ENCODE results near the gene SP1. TPM values are rescaled to one million over a fixed set of nuclear protein-coding genes. Genes with fewer than 3 reads are reported as not detected.
A peak's percentile ranks its signal among the peaks of the same experiment; 100 is the strongest.
"Not testable (repeated sequence)": the region's sequence is repeated elsewhere in the genome, so short reads cannot be mapped to it uniquely, and the experiment has no call there.

SP1 gene
- total RNA-seq, 2 experiments from 2014 or later = 67.2 to 70.3 TPM

GRCh38 chr12:53441040-53441833, 61.3 kb downstream of the SP1 start, which contains the start of gene PRR13:
PRR13 (plus strand) TSS chr12:53441734; CDS start chr12:53442715, 981 bp downstream.
- Mint-ChIP-seq H3K36me3 (ENCODE audit: low read depth) (peaks cover 30% of the 10 kb centered on the region), H3K27me3 (no peaks in the 10 kb centered on the region), H3K4me1 (ENCODE audit: low read depth) (peaks cover 34% of the 10 kb centered on the region), H3K9me3 (no peaks in the 10 kb centered on the region), H3K27ac (peak within 1 kb of the TSS; percentile 96), H3K4me3 (peak within 1 kb of the TSS; percentile 97)
- ATAC-seq (peak; percentile 98), DNase-seq (peak; percentile 100)
- intact Hi-C loops (cut with micrococcal nuclease) = no loop called here
- CTCF ChIA-PET = interaction anchor here (0.7 to 2.5 kb wide), 9 partner anchors 10 to 120 kb away, joined by 3 to 9 read pairs (median 4); partner anchors contain the start of genes AAAS and TARBP2
- POLR2A ChIA-PET = interaction anchor here (0.6 to 1.6 kb wide), 14 partner anchors 10 to 196 kb away, joined by 3 to 6 read pairs (median 3); no protein-coding TSS in a partner anchor
- no peak for TF ChIP-seq CTCF (IDR thresholded peaks at IDR 0.05)

DNA sequence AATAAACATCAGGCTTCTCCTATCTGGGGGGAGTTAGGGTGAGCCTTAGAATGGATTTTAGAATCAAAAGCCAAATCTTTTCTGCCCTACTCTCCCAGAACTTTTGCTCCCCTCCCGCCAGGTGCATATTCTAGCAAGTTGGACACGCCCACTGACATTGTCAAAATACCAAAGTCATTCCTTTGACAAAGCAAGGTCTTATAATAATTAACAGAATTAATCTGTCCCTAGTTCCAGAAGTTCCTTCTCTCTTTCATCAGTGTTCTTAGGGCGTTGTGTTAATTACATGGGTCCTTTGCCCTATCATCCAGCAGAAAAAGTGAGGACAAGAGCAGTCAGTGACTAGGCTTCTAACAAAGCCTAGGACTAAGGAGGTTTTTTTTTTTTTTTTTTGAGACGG, 64.0 kb downstream of the SP1 start:
- no peak for DNase-seq
- H3K4me1 Mint-ChIP-seq (ENCODE audit: low read depth) = peaks cover 34% of the 10 kb centered on the region
- TF ChIP-seq CTCF (IDR thresholded peaks at IDR 0.05) = no peak
- H3K36me3 Mint-ChIP-seq (ENCODE audit: low read depth) = peaks cover 46% of the 10 kb centered on the region
- ATAC-seq = no peak
- intact Hi-C loops (cut with micrococcal nuclease) = no loop called here
- no peaks in the 10 kb centered on the region for H3K27me3 Mint-ChIP-seq
- CTCF ChIA-PET = no interaction called here
- peak overlapping the region; percentile 59 for H3K27ac Mint-ChIP-seq
- H3K4me3 Mint-ChIP-seq = peak overlapping the region; percentile 97
- POLR2A ChIA-PET = no interaction called here
- no peaks in the 10 kb centered on the region for H3K9me3 Mint-ChIP-seq

DNA sequence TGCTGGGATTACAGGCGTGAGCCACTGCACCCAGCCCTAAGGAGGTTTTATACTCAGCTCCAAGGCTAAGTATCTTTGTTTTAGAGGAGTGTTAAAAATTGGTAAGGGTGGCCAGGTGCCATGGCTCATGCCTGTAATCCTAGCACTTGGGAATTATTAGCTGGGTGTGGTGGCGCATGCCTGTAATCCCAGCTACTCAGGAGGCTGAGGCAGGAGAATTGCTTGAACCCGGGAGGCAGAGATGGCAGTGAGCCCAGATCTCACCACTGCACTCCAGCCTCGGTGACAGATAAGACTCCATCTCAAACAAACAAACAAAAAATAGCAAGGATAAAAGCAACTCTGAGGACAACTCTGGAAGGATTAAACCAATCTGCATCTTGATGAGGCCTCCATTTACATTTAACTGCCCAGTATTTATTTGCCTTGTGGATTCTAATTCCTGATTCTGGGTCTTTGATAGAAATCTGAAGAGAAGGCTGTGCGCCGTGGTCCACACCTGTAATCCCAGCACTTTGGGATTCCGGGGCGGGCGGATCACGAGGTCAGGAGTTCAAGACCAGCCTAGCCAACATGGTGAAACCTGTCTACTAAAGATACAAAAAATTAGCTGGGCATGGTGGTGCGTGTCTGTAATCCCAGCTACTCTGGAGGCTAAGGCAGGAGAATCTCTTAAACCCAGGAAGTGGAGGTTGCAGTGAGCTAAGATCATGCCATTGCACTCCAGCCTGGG, 64.8 kb downstream of the SP1 start:
- Mint-ChIP-seq H3K4me3 (peak overlapping the region; percentile 7), H3K4me1 (ENCODE audit: low read depth) (peaks cover 30% of the 10 kb centered on the region), H3K36me3 (ENCODE audit: low read depth) (peaks cover 46% of the 10 kb centered on the region), H3K27ac (peak overlapping the region; percentile 55)
- intact Hi-C loops (cut with micrococcal nuclease); H3K27me3 Mint-ChIP-seq; ATAC-seq; H3K9me3 Mint-ChIP-seq; DNase-seq: not testable (repeated sequence)
- CTCF ChIA-PET = interaction anchor here (1.9 kb wide), 1 partner anchor 32 kb away, joined by 6 read pairs; no protein-coding TSS in a partner anchor
- POLR2A ChIA-PET = interaction anchor here (0.6 to 1.0 kb wide), 2 partner anchors 121 to 1042 kb away, joined by 3 to 4 read pairs; no protein-coding TSS in a partner anchor

DNA sequence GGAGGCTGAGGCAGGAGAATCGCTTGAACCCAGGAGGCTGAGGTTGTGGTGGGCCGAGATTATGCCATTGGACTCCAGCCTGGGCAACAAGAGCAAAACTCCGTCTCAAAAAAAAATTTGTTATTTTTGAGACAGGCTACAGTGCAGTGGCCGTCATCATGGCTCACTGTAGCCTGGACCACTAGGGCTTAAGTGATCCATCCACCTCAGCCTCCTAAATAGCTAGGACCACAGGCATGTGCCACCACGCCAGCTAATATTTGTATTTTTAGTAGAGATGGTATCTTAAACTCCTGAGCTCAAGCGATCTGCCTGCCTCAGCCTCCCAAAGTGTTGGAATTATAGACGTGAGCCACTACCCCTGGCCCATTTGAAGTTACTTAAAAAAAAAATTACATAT, 71.0 kb downstream of the SP1 start:
- DNase-seq (no peak), ATAC-seq (no peak)
- intact Hi-C loops (cut with micrococcal nuclease) = no loop called here
- H3K36me3 Mint-ChIP-seq (ENCODE audit: low read depth) = peaks cover 55% of the 10 kb centered on the region
- no peaks in the 10 kb centered on the region for H3K9me3 Mint-ChIP-seq
- H3K27me3 Mint-ChIP-seq = no peaks in the 10 kb centered on the region
- CTCF ChIA-PET = interaction anchor here (0.6 to 1.4 kb wide), 5 partner anchors 9 to 126 kb away, joined by 3 to 5 read pairs (median 3); partner anchors contain the start of gene PRR13
- H3K4me1 Mint-ChIP-seq (ENCODE audit: low read depth) = peaks cover 36% of the 10 kb centered on the region
- no peak overlapping the region for H3K27ac Mint-ChIP-seq
- TF ChIP-seq CTCF (IDR thresholded peaks at IDR 0.05) = no peak
- H3K4me3 Mint-ChIP-seq = no peak overlapping the region
- POLR2A ChIA-PET = interaction anchor here (1.0 to 43.3 kb wide), 2 partner anchors 36 to 149 kb away, joined by 3 to 1494 read pairs; partner anchors contain the start of genes MAP3K12, NPFF and TARBP2

- Mint-ChIP-seq H3K36me3 (ENCODE audit: low read depth) (peaks cover 53% of the 10 kb centered on the region), H3K27me3 (no peaks in the 10 kb centered on the region), H3K4me3 (peak within 1 kb of the TSS; percentile 91), H3K9me3 (no peaks in the 10 kb centered on the region), H3K27ac (peak within 1 kb of the TSS; percentile 99), H3K4me1 (ENCODE audit: low read depth) (peaks cover 38% of the 10 kb centered on the region)
- POLR2A ChIA-PET = interaction anchor here (1.0 to 43.3 kb wide), 2 partner anchors 35 to 149 kb away, joined by 3 to 1494 read pairs; partner anchors contain the start of genes MAP3K12, NPFF and TARBP2
- DNase-seq = peak; percentile 98
- ATAC-seq = peak; percentile 94
- CTCF ChIA-PET = interaction anchor here (1.0 to 1.4 kb wide), 3 partner anchors 10 to 107 kb away, joined by 3 to 5 read pairs (median 4); partner anchors contain the start of gene PRR13
- intact Hi-C loops (cut with micrococcal nuclease) = no loop called here
- peak; percentile 86 for TF ChIP-seq CTCF (IDR thresholded peaks at IDR 0.05)
These were observed 71.7 kb downstream of the SP1 start, which contains the start of gene PCBP2 for GRCh38 chr12:53451661-53452158. PCBP2 (plus strand) TSS chr12:53452102; CDS start chr12:53454801, 2,699 bp downstream.

Measured in activated CD8-positive, alpha-beta T cell treated with anti-CD3 and anti-CD28 coated beads for 36 hours (primary cell).